Muscle of back (tissue), 11 donors: Measurements from ENCODE around the gene LRP1B. TPM values are rescaled to one million over a fixed set of nuclear protein-coding genes. Genes with fewer than 3 reads are reported as not detected.

Experiments
- DNase-seq, 3 donors: peaks; one replicate each; pipeline versions ENCODE4 v3.0.0 to v3.0.0-alpha.2; 2013
- polyA plus RNA-seq, 10 donors: library from polyadenylated mRNA; unstranded; fragments of 120-200 nt; gene quantifications; one replicate each; pipeline ENCODE4 v1.2.1, GENCODE V29; 2013; ENCODE audit not compliant: insufficient read length in 10 of 10

Gene LRP1B
- polyA plus RNA-seq, 10 donors, result 0.94 to 2.8 (median 1.9) TPM

GRCh38 chr2:140918426-140918825 lies 1212.4 kb downstream of the LRP1B start:
- no peak for DNase-seq

- DNase-seq, result no peak
Measured at GRCh38 chr2:140916410-140916809, 1214.4 kb downstream of the LRP1B start.

GRCh38 chr2:140910683-140911082 lies 1220.1 kb downstream of the LRP1B start:
- DNase-seq, result no peak

GRCh38 chr2:140905083-140905781 lies 1225.6 kb downstream of the LRP1B start:
- DNase-seq, result no peak

GRCh38 chr2:140895378-140895777 lies 1235.4 kb downstream of the LRP1B start:
- no peak for DNase-seq

GRCh38 chr2:140893685-140894084 lies 1237.1 kb downstream of the LRP1B start:
- peak in 1 of 3 donors; percentile 61 for DNase-seq

- no peak for DNase-seq
Measured at GRCh38 chr2:140892911-140893637, 1237.7 kb downstream of the LRP1B start.

- DNase-seq, result peak in 1 of 3 donors; percentile 37
Measured at GRCh38 chr2:140892436-140892835, 1238.4 kb downstream of the LRP1B start.

GRCh38 chr2:140891614-140892212 lies 1239.1 kb downstream of the LRP1B start:
- DNase-seq, result no peak

GRCh38 chr2:140882671-140883620 lies 1247.9 kb downstream of the LRP1B start:
- DNase-seq, result no peak

- no peak for DNase-seq
Measured at GRCh38 chr2:140880573-140880972, 1250.2 kb downstream of the LRP1B start.

GRCh38 chr2:140876015-140876414 lies 1254.8 kb downstream of the LRP1B start:
- DNase-seq, result no peak

- no peak for DNase-seq
Measured at GRCh38 chr2:140873915-140874531, 1256.8 kb downstream of the LRP1B start.

- DNase-seq, result no peak
Measured at GRCh38 chr2:140869925-140870324, 1260.9 kb downstream of the LRP1B start.

GRCh38 chr2:140869107-140869506 lies 1261.7 kb downstream of the LRP1B start:
- no peak for DNase-seq

GRCh38 chr2:140865837-140866236 lies 1265.0 kb downstream of the LRP1B start:
- no peak for DNase-seq

- peak; percentile 29 to 49 (median 40) for DNase-seq
Measured at GRCh38 chr2:140863713-140864112, 1267.1 kb downstream of the LRP1B start.

- DNase-seq, result peak in 1 of 3 donors; percentile 7
Measured at GRCh38 chr2:140862181-140862580, 1268.6 kb downstream of the LRP1B start.

GRCh38 chr2:140861666-140862065 lies 1269.2 kb downstream of the LRP1B start:
- DNase-seq, result no peak

GRCh38 chr2:140855471-140855870 lies 1275.3 kb downstream of the LRP1B start:
- DNase-seq, result no peak
